SH-SY5Y (cell line): Measurements from ENCODE around the gene GPR157.

Experiments used
- GATA2 ChIP-seq: IDR thresholded peaks from 2 replicates; pipeline ENCODE4 v1.6.1; 2011; ENCODE audit warnings: mild to moderate bottlenecking, low read depth, low read length
- GATA3 ChIP-seq: IDR thresholded peaks from 2 replicates; pipeline ENCODE4 v1.6.1; 2011; ENCODE audit warnings: low read depth, mild to moderate bottlenecking, low read length, moderate library complexity

DNA sequence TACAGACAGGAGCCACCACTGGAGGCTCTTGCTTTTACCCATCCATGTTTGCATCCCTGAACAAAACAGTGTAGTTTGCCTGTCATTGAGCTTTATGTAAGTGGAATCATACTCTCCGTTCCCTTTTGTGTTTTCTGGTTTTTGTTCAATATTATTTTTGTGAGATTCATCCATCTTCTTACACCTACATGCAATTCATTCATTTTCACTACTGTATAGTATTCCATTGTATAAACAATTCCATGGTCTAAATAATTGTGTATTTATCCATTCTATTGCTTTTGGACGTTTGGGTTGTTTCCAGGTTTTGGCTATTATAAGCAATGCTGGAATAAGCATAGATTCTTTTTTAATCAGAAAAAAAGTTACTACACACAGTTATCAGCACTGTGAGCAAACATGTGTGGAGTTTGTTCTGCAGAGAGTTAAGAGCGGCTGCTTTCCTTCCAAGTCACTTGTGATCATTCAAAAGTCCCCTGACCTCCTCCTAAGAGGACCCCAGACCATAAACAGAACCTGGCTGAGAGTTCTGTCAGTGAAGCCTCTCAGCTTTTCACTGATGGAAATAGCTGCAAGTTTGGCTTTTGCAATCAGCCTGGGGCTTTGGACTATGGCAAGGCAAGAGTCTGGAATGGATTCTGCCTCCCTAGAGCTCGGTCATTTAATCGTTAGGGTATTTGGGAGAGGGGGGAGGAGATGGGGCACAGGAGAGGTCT lies 5.1 kb upstream of the GPR157 start:
- no peak for TF ChIP-seq GATA2
- no peak for TF ChIP-seq GATA3
